ENCODE measurements around the gene IL22RA1.

The IL22RA1 gene

DNA sequence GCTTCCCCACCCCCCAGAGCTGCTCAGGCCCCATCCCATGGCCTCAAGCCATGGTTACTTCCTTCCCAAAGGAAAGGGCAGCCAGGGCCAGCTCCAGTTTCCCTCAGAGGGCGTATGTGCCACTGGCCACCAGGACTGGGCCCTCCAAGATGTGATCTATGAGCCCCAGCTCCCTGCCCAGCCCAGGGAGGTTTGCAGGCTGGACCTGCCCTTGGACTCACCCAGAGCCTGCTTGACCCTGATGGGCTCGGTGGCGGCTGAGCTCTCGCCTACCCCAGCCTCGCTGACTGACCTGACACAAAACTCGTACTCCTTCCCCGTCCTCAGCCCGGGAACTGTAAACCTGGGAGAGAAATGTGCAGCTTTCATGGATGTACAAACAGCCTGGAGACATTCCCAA, 60.6 kb downstream of the IL22RA1 start:
- H3K4me3 ChIP-seq (ENCODE audit: low read length), result no peak overlapping the region
- no peak for TF ChIP-seq ZNF274 (IDR thresholded peaks at IDR 0.05; ENCODE audit: low read depth, low read length)

- TF ChIP-seq ZNF274 (IDR thresholded peaks at IDR 0.05; ENCODE audit: low read depth, low read length), result no peak
- no peak overlapping the region for H3K4me3 ChIP-seq (ENCODE audit: low read length)
Observed at GRCh38 chr1:24081190-24081589, 61.8 kb downstream of the IL22RA1 start.

- no peak overlapping the region for H3K4me3 ChIP-seq (ENCODE audit: low read length)
- no peak for TF ChIP-seq ZNF274 (IDR thresholded peaks at IDR 0.05; ENCODE audit: low read depth, low read length)
Observed at GRCh38 chr1:24080131-24080530, 62.8 kb downstream of the IL22RA1 start.

GRCh38 chr1:24077278-24077978, 65.5 kb downstream of the IL22RA1 start:
- no peak for TF ChIP-seq ZNF274 (IDR thresholded peaks at IDR 0.05; ENCODE audit: low read depth, low read length)
- no peak overlapping the region for H3K4me3 ChIP-seq (ENCODE audit: low read length)

GRCh38 chr1:24075946-24076345, 67.0 kb downstream of the IL22RA1 start:
- no peak for TF ChIP-seq ZNF274 (IDR thresholded peaks at IDR 0.05; ENCODE audit: low read depth, low read length)

GRCh38 chr1:24075590-24075854, 67.4 kb downstream of the IL22RA1 start:
- no peak for TF ChIP-seq ZNF274 (IDR thresholded peaks at IDR 0.05; ENCODE audit: low read depth, low read length)
- H3K4me3 ChIP-seq (ENCODE audit: low read length), result no peak overlapping the region

More at GRCh38 chr1:24075946-24076345, 67.0 kb downstream of the IL22RA1 start:
- H3K4me3 ChIP-seq (ENCODE audit: low read length), result no peak overlapping the region

DNA sequence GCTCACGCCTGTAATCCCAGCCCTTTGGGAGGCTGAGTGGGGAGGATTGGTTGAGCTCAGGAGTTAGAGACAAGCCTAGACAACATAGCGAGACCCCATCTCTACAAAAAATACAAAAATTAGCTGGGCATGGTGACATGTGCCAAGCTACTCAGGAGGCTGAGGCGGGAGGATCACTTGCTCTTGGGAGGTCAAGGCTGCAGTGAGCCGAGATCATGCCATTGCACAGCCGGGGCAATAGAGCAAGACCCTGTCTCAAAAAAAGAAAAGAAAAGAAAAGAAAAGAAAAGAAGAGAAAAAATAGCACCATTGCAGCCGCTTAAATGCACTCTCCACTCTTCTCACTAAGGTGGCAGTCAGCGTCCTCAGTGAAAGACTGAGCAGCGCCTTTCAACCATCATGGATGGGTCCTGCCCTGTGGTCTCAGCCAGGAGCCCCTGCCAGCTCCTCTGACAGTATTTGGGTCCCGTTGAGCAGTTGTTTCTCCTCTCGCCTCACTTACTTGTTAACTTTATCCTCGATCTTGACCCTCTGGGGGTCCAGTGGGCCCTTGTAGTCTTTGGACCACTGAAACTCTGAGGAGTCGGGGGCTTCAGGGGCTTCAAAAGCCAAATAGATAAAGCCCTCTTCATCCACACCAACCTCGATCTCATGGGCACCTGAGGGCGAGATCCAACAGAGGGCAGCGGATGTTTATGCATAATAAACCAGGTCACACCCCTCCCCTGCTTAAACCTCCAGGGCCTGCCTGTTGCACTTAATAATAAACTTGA, 67.9 kb downstream of the IL22RA1 start:
- H3K4me3 ChIP-seq (ENCODE audit: low read length), result no peak overlapping the region
- TF ChIP-seq ZNF274 (IDR thresholded peaks at IDR 0.05; ENCODE audit: low read depth, low read length), result no peak

- no peak overlapping the region for H3K4me3 ChIP-seq (ENCODE audit: low read length)
- TF ChIP-seq ZNF274 (IDR thresholded peaks at IDR 0.05; ENCODE audit: low read depth, low read length), result no peak
Observed at GRCh38 chr1:24074196-24074595, 68.7 kb downstream of the IL22RA1 start.

DNA sequence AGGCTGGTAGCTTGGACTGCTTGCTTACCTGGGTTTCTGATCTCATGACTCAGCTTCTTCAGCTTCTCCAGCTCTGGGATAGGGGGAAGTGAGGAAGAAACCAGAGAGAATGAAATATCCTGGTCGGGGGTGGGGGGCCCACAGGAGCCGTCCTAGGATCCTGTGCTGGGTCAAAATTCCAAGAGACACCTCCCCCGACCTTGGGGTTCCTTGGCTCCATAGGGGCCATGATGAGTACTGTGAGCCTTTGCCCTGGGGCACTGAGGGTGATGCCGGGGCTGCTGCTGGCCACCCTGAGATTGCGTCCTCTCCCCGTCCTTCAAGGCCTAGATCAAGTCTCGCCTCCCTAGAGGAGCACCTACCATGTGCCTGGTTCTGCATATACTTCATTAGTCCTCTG, 71.0 kb downstream of the IL22RA1 start:
- no peak overlapping the region for H3K4me3 ChIP-seq (ENCODE audit: low read length)
- no peak for TF ChIP-seq ZNF274 (IDR thresholded peaks at IDR 0.05; ENCODE audit: low read depth, low read length)

DNA sequence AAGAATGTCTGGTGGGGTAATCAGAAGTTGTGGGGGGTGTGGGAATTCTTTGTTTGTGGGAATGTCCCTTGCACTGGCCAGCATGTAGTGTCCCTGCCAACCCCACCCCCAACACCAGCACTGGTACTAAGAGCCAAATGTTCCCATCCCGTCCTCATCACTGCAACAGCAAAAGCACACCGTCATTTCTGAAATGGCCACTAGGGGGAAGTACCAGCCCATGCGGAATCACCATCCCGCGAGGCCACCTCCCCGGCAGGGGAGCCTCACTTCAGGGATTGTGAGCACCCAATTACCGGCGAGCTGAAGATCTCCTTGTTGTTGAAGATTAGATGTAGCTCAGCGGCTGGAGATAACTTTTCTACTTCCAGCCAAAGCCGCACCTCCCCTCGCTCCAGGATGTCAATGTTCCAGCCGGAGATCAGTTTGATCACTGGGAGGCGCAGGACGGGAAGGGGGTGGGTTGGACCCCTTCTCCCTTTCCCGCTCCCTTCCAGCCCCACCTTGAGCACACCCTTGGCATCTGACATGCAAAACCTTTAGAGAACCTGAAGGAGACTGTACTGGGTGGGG, 72.0 kb downstream of the IL22RA1 start:
- no peak for TF ChIP-seq ZNF274 (IDR thresholded peaks at IDR 0.05; ENCODE audit: low read depth, low read length)
- H3K4me3 ChIP-seq (ENCODE audit: low read length), result no peak overlapping the region

DNA sequence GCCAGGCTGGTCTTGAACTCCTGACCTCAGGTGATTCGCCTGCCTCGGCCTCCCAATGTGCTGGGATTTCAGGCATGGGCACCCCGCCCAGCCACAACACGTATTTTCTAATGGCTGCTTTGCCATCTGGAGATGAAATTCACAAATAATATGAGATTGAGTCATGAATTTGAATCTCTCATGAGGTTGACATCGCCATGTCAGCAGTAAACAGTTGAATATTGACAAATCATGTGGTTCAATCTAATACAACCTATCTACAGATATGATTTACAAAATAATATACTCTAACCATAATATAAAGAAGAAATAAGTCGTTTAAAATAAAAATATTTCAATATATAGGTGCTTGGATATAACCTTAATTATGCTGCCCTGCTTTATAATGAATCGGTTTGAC, 73.1 kb downstream of the IL22RA1 start:
- no peak overlapping the region for H3K4me3 ChIP-seq (ENCODE audit: low read length)
- TF ChIP-seq ZNF274 (IDR thresholded peaks at IDR 0.05; ENCODE audit: low read depth, low read length), result no peak

Measured in GM08714 (cell line).